HepG2 (cell line): ENCODE results near the gene CHIC2. TPM values are rescaled to one million over a fixed set of nuclear protein-coding genes. Genes with fewer than 3 reads are reported as not detected.

Experiments
- HDAC6 ChIP-seq: fragments of 200-600 bp; sonication (generic); IDR thresholded peaks from 2 replicates; pipeline ENCODE4 v1.7.0; 2017; ENCODE audit warnings: mild to moderate bottlenecking, antibody characterized with exemption, low read length, low read depth
- HES4 ChIP-seq: sonication (generic); formaldehyde crosslinking; IDR thresholded peaks from 2 replicates; pipeline ENCODE4 v1.9.0; 2021; ENCODE audit warnings: mild to moderate bottlenecking, missing genetic modification reagents, borderline replicate concordance
- HNRNPH1 ChIP-seq: fragments of 200-400 bp; formaldehyde crosslinking; optimal IDR thresholded peaks from 2 replicates; pipeline ENCODE3; 2017; ENCODE audit warnings: mild to moderate bottlenecking, low read depth, low read length
- JDP2 ChIP-seq: sonication (generic); formaldehyde crosslinking; IDR thresholded peaks from 2 replicates; pipeline ENCODE4 v1.8.1; 2022; ENCODE audit warnings: missing genetic modification reagents, borderline replicate concordance
- KDM2A ChIP-seq: sonication (generic); formaldehyde crosslinking; IDR thresholded peaks from 2 replicates; pipeline ENCODE4 v1.4.0; 2020; ENCODE audit warnings: low read depth, missing genetic modification reagents, borderline replicate concordance
- SCMH1 ChIP-seq: sonication (generic); formaldehyde crosslinking; IDR thresholded peaks from 2 replicates; pipeline ENCODE4 v1.9.0; 2021; ENCODE audit warnings: missing genetic modification reagents, mild to moderate bottlenecking, borderline replicate concordance
- SRSF9 ChIP-seq: fragments of 200-400 bp; formaldehyde crosslinking; IDR thresholded peaks from 2 replicates; pipeline ENCODE4 v1.6.1; 2018; ENCODE audit warnings: borderline replicate concordance, mild to moderate bottlenecking, low read depth, low read length; ENCODE audit not compliant: insufficient read depth, poor library complexity, severe bottlenecking
- YY1 ChIP-seq: IDR thresholded peaks from 2 replicates; pipeline ENCODE4 v1.6.1; 2011; ENCODE audit warnings: low read length, low read depth, moderate library complexity, mild to moderate bottlenecking; ENCODE audit not compliant: insufficient read depth, insufficient replicate concordance
- ZBTB25 ChIP-seq: IDR thresholded peaks from 2 replicates; pipeline ENCODE4 v1.6.1; 2018; ENCODE audit warnings: missing genetic modification reagents
- ZBTB49 ChIP-seq: sonication (generic); formaldehyde crosslinking; IDR thresholded peaks from 2 replicates; pipeline ENCODE4 v1.4.0; 2020; ENCODE audit warnings: missing genetic modification reagents, borderline replicate concordance
- ZC3H4 ChIP-seq: sonication (generic); formaldehyde crosslinking; IDR thresholded peaks from 2 replicates; pipeline ENCODE4 v1.4.0; 2020; ENCODE audit warnings: missing genetic modification reagents, borderline replicate concordance
- ZNF891 ChIP-seq: sonication (generic); formaldehyde crosslinking; IDR thresholded peaks from 2 replicates; pipeline ENCODE4 v1.5.0; 2020; ENCODE audit warnings: mild to moderate bottlenecking, missing genetic modification reagents
- polyA plus RNA-seq, 8 experiments: library from polyadenylated mRNA; depleted of rRNA in 3 of 8; stranded (reverse) in 7 of 8; unstranded in 1 of 8; fragments of >200 nt; fragmentation: Illumina TruSeq in 4 of 8; extraction: Trizol in 4 of 8; gene quantifications; 2 replicates each; pipeline versions ENCODE4 v1.2.1 to v1.2.3, GENCODE V29; 2011 to 2016; ENCODE audit warnings: low read depth in 4 of 8, missing spikeins in 1 of 8, mixed read lengths in 1 of 8; ENCODE audit not compliant: insufficient read depth in 1 of 8
- total RNA-seq, 5 experiments: library from RNA; depleted of rRNA; stranded (reverse); fragments of >200 nt; fragmentation: Illumina TruSeq; extraction: Trizol; gene quantifications; 2 replicates each; pipeline ENCODE4 v1.2.3, GENCODE V29; 2016; ENCODE audit warnings: low read depth in 1 of 5
- TF ChIP-seq, protein P1 (sequence below): sonication (generic); formaldehyde crosslinking; IDR thresholded peaks from 2 replicates; pipeline ENCODE4 v1.4.0; 2020; ENCODE audit warnings: missing genetic modification reagents
- TF ChIP-seq, protein P2 (sequence below), 2 experiments: sonication (generic) in 1 of 2; formaldehyde crosslinking in 1 of 2; IDR thresholded peaks; 2 replicates each; pipeline versions ENCODE4 v1.5.1 to v1.6.1; 2011 to 2020; ENCODE audit warnings: borderline replicate concordance in 1 of 2, low read depth in 1 of 2, low read length in 1 of 2, mild to moderate bottlenecking in 1 of 2, missing genetic modification reagents in 1 of 2, moderate library complexity in 1 of 2
- TF ChIP-seq, protein P3 (sequence below): sonication (generic); formaldehyde crosslinking; IDR thresholded peaks from 2 replicates; pipeline ENCODE4 v1.5.0; 2020; ENCODE audit warnings: mild to moderate bottlenecking, missing genetic modification reagents, borderline replicate concordance

The CHIC2 gene
- total and polyA plus RNA-seq, 2 of the 13 experiments (the other 11 are each of a cell fraction or from before 2014, with no cell fraction given): 10.0 to 17.2 TPM

DNA sequence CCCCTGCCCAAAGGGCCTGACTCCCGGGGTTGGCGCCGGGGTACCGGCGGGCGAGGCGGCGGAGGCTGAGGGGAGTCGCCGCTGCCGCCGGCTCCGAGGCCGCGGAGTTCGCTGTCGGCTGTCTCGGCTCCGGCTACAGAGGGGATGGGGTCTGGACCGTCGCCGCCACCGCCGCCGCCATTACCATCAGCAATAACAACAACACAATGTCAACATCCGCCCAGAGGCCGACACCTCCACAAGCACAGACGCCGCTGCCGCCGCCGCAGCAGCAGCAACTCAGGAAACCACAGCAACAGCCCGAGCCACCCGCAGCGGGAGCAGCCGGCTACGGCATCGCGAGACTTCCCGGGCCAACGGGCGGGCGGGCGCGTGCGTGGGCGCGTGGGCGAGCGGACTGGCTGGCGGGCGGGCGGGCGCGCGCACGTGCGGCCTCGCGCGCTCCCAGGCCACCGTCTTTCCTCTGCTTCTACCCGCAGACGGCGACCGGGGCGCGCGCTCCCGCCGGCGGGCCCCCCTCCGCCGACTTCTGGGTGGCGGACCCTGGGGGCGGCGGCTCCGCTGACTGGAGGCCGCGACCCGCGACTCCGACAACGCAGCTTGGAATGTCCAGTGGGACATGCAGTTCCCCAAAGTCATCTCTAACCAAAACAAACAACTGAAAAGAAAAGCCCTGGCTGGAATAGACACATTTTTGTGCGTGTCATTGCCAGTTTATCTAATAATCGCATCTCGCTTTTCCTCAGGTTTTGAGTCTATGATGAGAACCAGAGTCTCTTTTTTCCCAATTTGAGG is at the start of gene CHIC2 (continued):
- TF ChIP-seq HDAC6: no peak
- TF ChIP-seq, protein P1, sequence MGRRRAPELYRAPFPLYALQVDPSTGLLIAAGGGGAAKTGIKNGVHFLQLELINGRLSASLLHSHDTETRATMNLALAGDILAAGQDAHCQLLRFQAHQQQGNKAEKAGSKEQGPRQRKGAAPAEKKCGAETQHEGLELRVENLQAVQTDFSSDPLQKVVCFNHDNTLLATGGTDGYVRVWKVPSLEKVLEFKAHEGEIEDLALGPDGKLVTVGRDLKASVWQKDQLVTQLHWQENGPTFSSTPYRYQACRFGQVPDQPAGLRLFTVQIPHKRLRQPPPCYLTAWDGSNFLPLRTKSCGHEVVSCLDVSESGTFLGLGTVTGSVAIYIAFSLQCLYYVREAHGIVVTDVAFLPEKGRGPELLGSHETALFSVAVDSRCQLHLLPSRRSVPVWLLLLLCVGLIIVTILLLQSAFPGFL: no peak
- TF ChIP-seq, protein P2, sequence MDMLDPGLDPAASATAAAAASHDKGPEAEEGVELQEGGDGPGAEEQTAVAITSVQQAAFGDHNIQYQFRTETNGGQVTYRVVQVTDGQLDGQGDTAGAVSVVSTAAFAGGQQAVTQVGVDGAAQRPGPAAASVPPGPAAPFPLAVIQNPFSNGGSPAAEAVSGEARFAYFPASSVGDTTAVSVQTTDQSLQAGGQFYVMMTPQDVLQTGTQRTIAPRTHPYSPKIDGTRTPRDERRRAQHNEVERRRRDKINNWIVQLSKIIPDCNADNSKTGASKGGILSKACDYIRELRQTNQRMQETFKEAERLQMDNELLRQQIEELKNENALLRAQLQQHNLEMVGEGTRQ (IDR thresholded peaks at IDR 0.05; ENCODE audit: low read depth, low read length): no peak
- TF ChIP-seq, protein P2 (CRISPR knock-in tag; IDR thresholded peaks at IDR 0.05; ENCODE audit: borderline replicate concordance): no peak
- TF ChIP-seq, protein P3, sequence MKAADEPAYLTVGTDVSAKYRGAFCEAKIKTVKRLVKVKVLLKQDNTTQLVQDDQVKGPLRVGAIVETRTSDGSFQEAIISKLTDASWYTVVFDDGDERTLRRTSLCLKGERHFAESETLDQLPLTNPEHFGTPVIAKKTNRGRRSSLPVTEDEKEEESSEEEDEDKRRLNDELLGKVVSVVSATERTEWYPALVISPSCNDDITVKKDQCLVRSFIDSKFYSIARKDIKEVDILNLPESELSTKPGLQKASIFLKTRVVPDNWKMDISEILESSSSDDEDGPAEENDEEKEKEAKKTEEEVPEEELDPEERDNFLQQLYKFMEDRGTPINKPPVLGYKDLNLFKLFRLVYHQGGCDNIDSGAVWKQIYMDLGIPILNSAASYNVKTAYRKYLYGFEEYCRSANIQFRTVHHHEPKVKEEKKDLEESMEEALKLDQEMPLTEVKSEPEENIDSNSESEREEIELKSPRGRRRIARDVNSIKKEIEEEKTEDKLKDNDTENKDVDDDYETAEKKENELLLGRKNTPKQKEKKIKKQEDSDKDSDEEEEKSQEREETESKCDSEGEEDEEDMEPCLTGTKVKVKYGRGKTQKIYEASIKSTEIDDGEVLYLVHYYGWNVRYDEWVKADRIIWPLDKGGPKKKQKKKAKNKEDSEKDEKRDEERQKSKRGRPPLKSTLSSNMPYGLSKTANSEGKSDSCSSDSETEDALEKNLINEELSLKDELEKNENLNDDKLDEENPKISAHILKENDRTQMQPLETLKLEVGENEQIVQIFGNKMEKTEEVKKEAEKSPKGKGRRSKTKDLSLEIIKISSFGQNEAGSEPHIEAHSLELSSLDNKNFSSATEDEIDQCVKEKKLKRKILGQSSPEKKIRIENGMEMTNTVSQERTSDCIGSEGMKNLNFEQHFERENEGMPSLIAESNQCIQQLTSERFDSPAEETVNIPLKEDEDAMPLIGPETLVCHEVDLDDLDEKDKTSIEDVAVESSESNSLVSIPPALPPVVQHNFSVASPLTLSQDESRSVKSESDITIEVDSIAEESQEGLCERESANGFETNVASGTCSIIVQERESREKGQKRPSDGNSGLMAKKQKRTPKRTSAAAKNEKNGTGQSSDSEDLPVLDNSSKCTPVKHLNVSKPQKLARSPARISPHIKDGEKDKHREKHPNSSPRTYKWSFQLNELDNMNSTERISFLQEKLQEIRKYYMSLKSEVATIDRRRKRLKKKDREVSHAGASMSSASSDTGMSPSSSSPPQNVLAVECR (CRISPR knock-in tag): peak; percentile 90
- no peak for TF ChIP-seq SRSF9
- TF ChIP-seq HES4: 0 out of 2 replicates have a peak, but pooled peaks have one; percentile 4
- TF ChIP-seq ZNF891 (CRISPR knock-in tag): 0 out of 2 replicates have a peak, but pooled peaks have one; percentile 20
- no peak for TF ChIP-seq JDP2
- no peak for TF ChIP-seq ZBTB49 (CRISPR knock-in tag)
- TF ChIP-seq YY1: peak; percentile 88
- TF ChIP-seq SCMH1 (CRISPR knock-in tag): no peak
- TF ChIP-seq ZBTB25 (CRISPR knock-in tag): no peak
- TF ChIP-seq KDM2A (CRISPR knock-in tag): peak; percentile 87
- TF ChIP-seq ZC3H4 (CRISPR knock-in tag): no peak
- no peak for TF ChIP-seq HNRNPH1
